ENCODE measurements around the gene OTOG.
"Not testable (repeated sequence)": the region's sequence is repeated elsewhere in the genome, so short reads cannot be mapped to it uniquely, and the experiment has no call there.

Gene OTOG

DNA sequence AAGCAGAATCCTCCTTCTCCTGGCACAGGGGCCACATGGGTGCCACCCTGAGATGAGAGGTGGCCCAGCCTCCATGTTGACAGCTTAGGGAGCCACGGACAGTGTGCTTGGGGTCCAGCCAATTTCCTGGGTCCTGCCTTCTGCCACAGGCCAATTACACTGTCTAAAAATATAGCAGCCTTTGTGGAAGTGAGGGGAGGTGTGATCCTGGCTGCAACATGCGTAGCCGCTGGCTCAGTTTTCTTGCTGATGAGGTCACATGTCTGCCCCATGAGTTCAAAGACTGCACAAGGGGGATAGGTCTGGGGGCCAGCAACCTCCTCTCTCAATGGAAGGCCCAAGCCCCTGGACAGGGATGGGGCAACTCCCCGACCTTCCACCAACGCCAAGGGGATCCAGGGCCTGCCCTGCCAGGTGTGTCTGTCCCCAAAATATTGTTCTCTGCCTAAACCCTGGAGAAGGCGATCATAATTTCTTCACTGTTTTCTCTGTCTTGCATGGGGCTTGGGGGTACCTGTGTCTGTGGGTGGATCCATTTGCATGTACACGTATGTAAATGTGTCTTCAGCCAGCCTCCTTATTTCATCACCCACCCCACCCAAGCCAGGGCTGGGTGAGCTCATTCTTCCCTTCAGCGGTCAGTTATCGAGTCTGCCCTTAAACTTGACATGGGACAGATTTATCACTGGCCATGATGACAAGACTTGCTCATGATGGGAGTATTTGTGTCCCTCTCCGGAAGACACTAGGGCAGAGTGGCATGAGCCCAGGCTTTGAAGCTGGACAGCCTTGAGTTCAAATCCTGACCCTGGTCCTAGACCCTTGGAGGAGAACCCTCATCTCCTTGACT, 59.4 kb downstream of the OTOG start:
- no peaks in the 10 kb centered on the region for H3K27me3 Mint-ChIP-seq
- H3K9me3 Mint-ChIP-seq = no peaks in the 10 kb centered on the region
- H3K36me3 Mint-ChIP-seq = no peaks in the 10 kb centered on the region
- H3K27ac Mint-ChIP-seq = no peak overlapping the region
- no peaks in the 10 kb centered on the region for H3K4me1 Mint-ChIP-seq
- H3K4me3 Mint-ChIP-seq = no peak overlapping the region

DNA sequence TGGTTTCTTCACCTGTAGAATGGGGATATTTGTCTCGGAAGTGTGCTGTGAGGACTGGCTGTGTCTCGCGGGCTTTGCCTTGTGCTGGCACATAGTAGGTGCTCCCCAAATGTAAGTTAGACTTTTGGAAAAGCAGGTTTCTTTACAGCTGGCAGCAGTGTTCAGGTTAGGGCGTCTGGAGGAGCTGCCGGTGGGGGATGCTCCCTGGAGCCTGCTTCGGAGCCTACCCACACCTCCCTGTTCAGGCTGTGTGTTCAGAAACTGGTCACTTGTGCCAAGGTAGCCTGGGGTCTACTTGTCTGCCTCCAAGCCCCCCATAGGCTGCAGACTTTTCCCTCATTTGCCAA, 60.0 kb downstream of the OTOG start:
- Mint-ChIP-seq H3K9me3 (no peaks in the 10 kb centered on the region), H3K27ac (no peak overlapping the region), H3K27me3 (no peaks in the 10 kb centered on the region), H3K36me3 (no peaks in the 10 kb centered on the region), H3K4me3 (no peak overlapping the region), H3K4me1 (no peaks in the 10 kb centered on the region)

GRCh38 chr11:17607591-17608570, 60.8 kb downstream of the OTOG start:
- Mint-ChIP-seq H3K27ac (no peak overlapping the region), H3K4me3 (no peak overlapping the region), H3K36me3 (no peaks in the 10 kb centered on the region), H3K9me3 (no peaks in the 10 kb centered on the region), H3K27me3 (peaks cover 2% of the 10 kb centered on the region), H3K4me1 (no peaks in the 10 kb centered on the region)

- Mint-ChIP-seq H3K9me3 (no peaks in the 10 kb centered on the region), H3K36me3 (no peaks in the 10 kb centered on the region), H3K27me3 (peaks cover 2% of the 10 kb centered on the region), H3K4me3 (no peak overlapping the region), H3K4me1 (no peaks in the 10 kb centered on the region), H3K27ac (no peak overlapping the region)
These were observed 61.8 kb downstream of the OTOG start for GRCh38 chr11:17608821-17609220.

GRCh38 chr11:17609291-17610084, 62.4 kb downstream of the OTOG start:
- Mint-ChIP-seq H3K27ac (no peak overlapping the region), H3K9me3 (no peaks in the 10 kb centered on the region), H3K4me3 (no peak overlapping the region), H3K27me3 (peaks cover 2% of the 10 kb centered on the region), H3K36me3 (no peaks in the 10 kb centered on the region), H3K4me1 (no peaks in the 10 kb centered on the region)

DNA sequence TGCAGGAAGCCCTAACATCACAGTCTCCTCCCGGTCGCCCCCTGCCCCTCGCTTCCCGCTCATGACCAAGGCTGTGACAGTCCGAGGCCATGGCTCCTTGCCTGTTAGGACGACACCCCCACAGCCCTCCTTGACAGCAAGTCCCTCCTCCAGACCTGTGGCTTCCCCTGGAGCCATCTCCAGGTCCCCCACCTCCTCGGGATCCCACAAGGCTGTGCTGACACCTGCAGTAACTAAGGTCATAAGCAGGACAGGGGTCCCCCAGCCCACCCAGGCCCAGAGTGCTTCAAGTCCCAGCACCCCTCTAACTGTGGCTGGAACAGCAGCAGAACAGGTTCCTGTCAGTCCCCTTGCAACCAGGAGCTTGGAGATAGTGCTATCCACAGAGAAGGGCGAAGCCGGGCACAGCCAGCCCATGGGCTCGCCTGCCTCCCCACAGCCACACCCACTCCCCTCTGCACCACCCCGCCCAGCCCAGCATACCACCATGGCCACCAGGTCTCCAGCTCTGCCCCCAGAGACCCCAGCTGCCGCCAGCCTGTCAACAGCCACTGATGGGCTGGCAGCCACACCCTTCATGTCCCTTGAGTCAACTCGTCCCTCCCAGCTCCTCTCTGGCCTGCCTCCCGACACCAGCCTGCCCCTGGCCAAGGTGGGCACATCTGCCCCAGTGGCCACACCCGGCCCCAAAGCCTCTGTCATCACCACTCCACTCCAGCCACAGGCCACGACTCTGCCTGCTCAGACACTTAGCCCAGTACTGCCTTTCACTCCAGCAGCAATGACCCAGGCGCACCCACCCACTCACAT, 63.2 kb downstream of the OTOG start:
- peaks cover 2% of the 10 kb centered on the region for H3K27me3 Mint-ChIP-seq
- H3K4me1 Mint-ChIP-seq = no peaks in the 10 kb centered on the region
- H3K36me3 Mint-ChIP-seq = no peaks in the 10 kb centered on the region
- no peak overlapping the region for H3K4me3 Mint-ChIP-seq
- H3K9me3 Mint-ChIP-seq = no peaks in the 10 kb centered on the region
- H3K27ac Mint-ChIP-seq = no peak overlapping the region

DNA sequence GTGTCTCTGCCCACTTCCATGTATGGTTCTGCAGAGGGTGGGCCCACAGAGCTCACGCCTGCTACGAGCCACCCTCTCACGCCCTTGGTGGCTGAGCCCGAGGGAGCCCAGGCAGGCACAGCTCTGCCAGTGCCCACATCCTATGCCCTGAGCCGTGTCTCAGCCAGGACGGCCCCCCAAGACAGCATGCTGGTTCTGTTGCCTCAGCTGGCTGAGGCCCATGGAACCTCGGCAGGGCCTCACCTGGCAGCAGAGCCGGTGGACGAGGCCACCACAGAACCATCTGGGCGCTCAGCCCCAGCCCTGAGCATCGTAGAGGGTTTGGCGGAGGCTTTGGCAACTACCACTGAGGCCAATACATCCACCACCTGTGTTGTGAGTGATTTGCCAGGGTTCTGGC, 64.0 kb downstream of the OTOG start:
- Mint-ChIP-seq H3K36me3 (no peaks in the 10 kb centered on the region), H3K4me3 (no peak overlapping the region), H3K27ac (no peak overlapping the region), H3K27me3 (peaks cover 2% of the 10 kb centered on the region), H3K9me3 (no peaks in the 10 kb centered on the region), H3K4me1 (no peaks in the 10 kb centered on the region)

DNA sequence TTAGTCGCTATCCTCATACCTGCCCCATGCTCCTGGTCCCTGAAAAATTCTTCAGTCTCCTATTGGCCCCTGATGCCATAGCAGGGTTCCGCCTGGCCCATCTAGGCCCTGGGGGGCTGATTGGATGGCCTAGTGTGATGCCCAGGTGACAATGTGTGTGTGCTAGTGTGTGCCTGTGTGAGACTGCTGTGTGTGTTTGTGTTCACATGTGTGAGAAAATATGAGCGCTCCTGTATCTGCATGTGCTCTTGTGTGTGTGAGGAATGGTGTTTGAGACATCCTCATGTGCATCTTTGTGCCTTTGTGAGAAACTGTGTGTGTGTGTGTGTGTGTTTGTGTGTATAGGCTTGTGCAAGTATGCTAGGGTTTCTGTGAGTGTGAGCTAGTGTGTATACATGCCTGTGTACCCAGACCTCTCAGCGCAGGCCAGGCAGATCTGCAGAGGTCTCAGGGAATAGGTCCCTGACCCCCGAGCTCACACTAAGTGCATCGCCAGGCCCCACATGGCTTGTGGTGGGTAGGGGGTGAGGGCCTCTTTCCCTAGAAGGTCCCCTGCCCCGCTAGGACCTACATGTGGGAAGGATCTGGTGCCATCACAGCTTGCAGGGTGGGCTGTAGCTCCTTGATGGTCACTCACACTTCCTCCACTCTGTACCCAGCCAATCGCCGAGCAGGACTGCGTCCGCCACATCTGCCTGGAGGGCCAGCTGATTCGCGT, 64.6 kb downstream of the OTOG start:
- Mint-ChIP-seq H3K27me3 (peaks cover 4% of the 10 kb centered on the region), H3K27ac (no peak overlapping the region), H3K4me1 (no peaks in the 10 kb centered on the region), H3K4me3 (no peak overlapping the region), H3K9me3 (no peaks in the 10 kb centered on the region), H3K36me3 (no peaks in the 10 kb centered on the region)

DNA sequence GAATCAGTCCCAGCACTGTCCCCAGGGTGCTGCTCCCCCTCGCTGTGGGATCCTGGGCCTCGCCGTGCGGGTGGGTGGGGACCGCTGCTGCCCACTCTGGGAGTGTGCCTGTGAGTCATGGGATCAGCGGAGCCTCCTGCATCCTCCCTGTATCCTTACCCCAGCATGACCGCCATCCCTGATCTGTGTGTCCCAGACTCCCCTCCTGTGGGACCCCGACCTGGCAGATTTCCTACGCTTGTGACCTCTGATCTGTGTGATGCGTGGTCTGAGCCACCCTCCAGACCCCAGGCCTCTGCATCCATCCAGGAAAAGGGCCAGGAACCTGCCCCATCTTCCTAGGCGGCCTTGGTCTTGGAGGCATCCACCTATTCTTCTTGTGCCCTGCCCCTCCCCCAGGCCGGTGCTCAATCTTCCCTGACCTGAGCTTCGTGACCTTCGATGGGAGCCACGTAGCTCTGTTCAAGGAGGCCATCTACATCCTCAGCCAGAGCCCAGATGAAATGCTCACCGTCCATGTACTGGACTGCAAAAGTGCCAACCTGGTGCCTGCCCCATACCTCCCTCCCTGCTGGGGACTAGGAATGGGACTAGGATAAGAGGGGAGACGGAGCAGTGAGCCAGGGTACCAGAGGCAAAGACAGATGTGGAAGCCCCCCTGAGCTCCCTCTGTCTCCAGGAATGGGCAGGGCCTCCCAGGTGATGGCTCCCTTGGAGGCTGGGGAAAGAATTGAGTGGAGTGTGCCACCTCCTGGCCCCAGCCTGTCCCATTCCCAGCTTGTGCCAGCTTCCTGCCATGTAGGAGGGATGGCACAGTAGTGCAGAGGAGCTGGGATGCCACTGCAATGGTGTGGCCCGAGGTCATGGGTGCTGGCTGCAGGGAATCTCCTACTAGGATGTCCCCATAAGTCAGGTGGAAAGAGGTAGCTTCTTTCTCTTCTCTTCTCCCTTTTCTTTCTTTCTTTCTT, 65.4 kb downstream of the OTOG start:
- H3K27me3 Mint-ChIP-seq = peaks cover 4% of the 10 kb centered on the region
- no peaks in the 10 kb centered on the region for H3K36me3 Mint-ChIP-seq
- H3K4me3 Mint-ChIP-seq = no peak overlapping the region
- no peak overlapping the region for H3K27ac Mint-ChIP-seq
- H3K9me3 Mint-ChIP-seq = no peaks in the 10 kb centered on the region
- H3K4me1 Mint-ChIP-seq = no peaks in the 10 kb centered on the region

DNA sequence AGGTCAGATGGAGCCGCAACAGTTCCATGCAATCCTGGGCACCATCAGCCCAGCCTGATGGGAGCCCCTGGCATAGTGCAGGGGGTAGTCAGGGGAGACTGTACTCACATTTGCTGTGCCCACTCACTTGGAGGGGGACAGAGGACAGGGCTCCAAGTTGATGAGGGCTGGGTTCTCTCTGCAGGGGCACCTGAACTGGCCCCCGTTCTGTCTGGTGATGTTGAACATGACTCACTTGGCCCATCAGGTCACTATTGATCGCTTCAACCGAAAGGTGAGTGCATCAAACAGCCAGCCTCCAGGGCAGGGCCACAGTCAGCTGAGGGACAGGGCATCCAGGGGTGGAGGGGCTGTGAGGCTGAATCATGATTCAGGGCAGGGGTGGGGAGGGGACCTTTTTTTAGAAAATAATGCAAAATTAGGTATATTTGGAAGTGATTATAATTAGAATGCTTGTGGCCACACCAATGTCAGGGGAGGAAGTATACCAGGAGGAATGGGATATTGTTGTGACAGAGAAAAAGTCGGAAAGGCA, 66.4 kb downstream of the OTOG start:
- Mint-ChIP-seq H3K36me3 (no peaks in the 10 kb centered on the region), H3K4me3 (no peak overlapping the region), H3K4me1 (no peaks in the 10 kb centered on the region), H3K27ac (no peak overlapping the region), H3K9me3 (no peaks in the 10 kb centered on the region), H3K27me3 (peaks cover 5% of the 10 kb centered on the region)

DNA sequence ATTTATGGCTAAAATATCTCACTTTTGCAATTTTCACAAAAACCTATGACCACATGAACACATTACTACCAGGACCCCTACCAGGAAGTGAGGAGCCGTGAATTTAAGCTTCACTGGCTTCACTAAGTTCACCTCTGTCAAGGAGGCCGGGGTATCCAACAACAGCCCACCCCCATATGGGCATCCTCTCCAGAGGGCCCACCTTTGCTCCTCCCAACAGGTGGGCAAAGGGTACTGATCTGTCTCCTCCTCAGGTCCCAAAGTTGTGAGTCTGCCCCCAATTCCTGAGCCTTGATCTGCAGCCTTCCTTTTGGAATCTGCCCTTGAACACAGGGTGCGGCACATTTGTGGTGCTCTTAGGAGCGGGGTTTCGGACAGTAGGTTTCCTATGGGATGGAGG, 66.9 kb downstream of the OTOG start:
- Mint-ChIP-seq H3K27ac (no peak overlapping the region), H3K4me3 (no peak overlapping the region), H3K27me3 (peaks cover 5% of the 10 kb centered on the region), H3K36me3 (no peaks in the 10 kb centered on the region), H3K4me1 (no peaks in the 10 kb centered on the region), H3K9me3 (no peaks in the 10 kb centered on the region)

DNA sequence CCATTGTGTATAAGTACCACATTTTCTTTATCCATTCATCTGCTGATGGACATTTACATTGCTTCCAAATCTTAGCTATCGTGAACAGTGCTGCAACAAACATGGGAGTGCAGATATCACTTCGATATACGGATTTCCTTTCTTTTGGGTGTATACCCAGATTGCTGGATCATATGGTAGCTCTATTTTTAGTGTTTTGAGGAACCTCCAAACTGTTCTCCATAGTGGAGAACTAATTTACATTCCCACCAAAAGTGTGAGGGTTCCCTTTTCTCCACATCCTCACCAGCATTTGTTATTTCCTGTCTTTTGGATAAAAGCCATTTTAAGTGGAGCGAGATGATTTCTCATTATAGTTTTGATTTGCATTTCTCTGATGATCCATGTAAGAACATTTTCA, 75.7 kb downstream of the OTOG start:
- not testable (repeated sequence) for H3K4me1 Mint-ChIP-seq, H3K4me3 Mint-ChIP-seq, H3K36me3 Mint-ChIP-seq, H3K27ac Mint-ChIP-seq
- Mint-ChIP-seq H3K27me3 (peaks cover 22% of the 10 kb centered on the region), H3K9me3 (peaks cover 27% of the 10 kb centered on the region)

DNA sequence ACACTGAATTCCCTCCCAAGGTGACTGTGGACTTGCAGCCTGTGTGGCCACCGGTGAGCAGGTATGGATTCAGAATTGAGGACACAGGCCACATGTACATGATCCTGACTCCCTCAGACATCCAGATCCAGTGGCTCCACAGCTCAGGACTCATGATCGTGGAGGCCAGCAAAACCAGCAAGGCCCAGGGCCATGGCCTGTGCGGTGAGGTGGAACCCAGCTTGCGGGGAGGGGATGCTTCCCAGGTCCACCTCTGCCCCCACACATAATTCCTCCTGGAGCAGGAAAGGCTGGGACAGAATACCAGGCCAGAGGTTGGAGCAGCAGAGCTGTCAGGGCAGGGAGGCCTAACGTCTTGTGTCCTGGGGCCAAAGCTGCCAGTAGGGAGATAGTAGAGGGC, 82.1 kb downstream of the OTOG start:
- Mint-ChIP-seq H3K4me3 (no peak overlapping the region), H3K27ac (no peak overlapping the region), H3K4me1 (no peaks in the 10 kb centered on the region), H3K36me3 (no peaks in the 10 kb centered on the region), H3K27me3 (peaks cover 17% of the 10 kb centered on the region), H3K9me3 (peaks cover 2% of the 10 kb centered on the region)

Measured in activated naive CD4-positive, alpha-beta T cell treated with anti-CD3 and anti-CD28 coated beads, Interleukin-2, amount 50 U/mL, for 24 hours (primary cell).